OCI-LY1 (cell line): Measurements from ENCODE around the gene PSMG1.

Experiments used
- H2AFZ ChIP-seq: fragments of 200-600 bp; sonication (generic), shearing (Covaris generic); 2 replicates; pipeline ENCODE4 v1.6.0; 2014; ENCODE audit warnings: antibody characterized with exemption, mild to moderate bottlenecking, low read length
- H3F3A ChIP-seq: fragments of 200-600 bp; sonication (generic), shearing (Covaris generic); 2 replicates; pipeline ENCODE4 v1.6.0; 2014; ENCODE audit warnings: mild to moderate bottlenecking, antibody characterized with exemption, low read length, moderate library complexity; ENCODE audit not compliant: insufficient read depth
- H3K27ac ChIP-seq: fragments of 200-600 bp; sonication (generic); 2 replicates; pipeline ENCODE4 v1.5.1; 2014; ENCODE audit warnings: low read length, mixed run types, mild to moderate bottlenecking, low read depth; ENCODE audit not compliant: poor library complexity, severe bottlenecking
- H3K27me3 ChIP-seq: fragments of 200-600 bp; sonication (generic); 2 replicates; pipeline ENCODE4 v1.6.0; 2014; ENCODE audit warnings: antibody characterized with exemption, mild to moderate bottlenecking, low read length, moderate library complexity; ENCODE audit not compliant: insufficient read depth
- H3K36me3 ChIP-seq: fragments of 200-600 bp; sonication (generic); 2 replicates; pipeline ENCODE4 v1.6.1; 2014; ENCODE audit warnings: mild to moderate bottlenecking, antibody characterized with exemption, low read length, moderate library complexity, mixed read lengths; ENCODE audit not compliant: insufficient read depth
- H3K4me1 ChIP-seq: fragments of 200-600 bp; sonication (generic); 2 replicates; pipeline ENCODE4 v1.5.1; 2014; ENCODE audit warnings: mild to moderate bottlenecking, low read length, moderate library complexity; ENCODE audit not compliant: insufficient read depth, severe bottlenecking
- H3K4me2 ChIP-seq: fragments of 200-600 bp; sonication (generic), shearing (Covaris generic); 2 replicates; pipeline ENCODE4 v1.6.1; 2014; ENCODE audit warnings: low read length
- H3K4me3 ChIP-seq: fragments of 200-600 bp; sonication (generic); 2 replicates; pipeline ENCODE4 v1.5.1; 2014; ENCODE audit warnings: low read length, low read depth, mild to moderate bottlenecking, mixed read lengths; ENCODE audit not compliant: poor library complexity, severe bottlenecking
- H3K79me2 ChIP-seq: fragments of 200-600 bp; shearing (Covaris generic); 2 replicates; pipeline ENCODE4 v1.6.1; 2016; ENCODE audit warnings: mixed run types, low read length, mixed read lengths; ENCODE audit not compliant: insufficient read depth
- H3K9ac ChIP-seq: fragments of 200-600 bp; sonication (generic), shearing (Covaris generic); 2 replicates; pipeline ENCODE4 v1.6.1; 2014; ENCODE audit warnings: mild to moderate bottlenecking, low read length, mixed read lengths
- H3K9me2 ChIP-seq: fragments of 200-600 bp; sonication (generic), shearing (Covaris generic); 2 replicates; pipeline ENCODE4 v1.6.1; 2014; ENCODE audit warnings: low read depth, mild to moderate bottlenecking, low read length, mixed read lengths
- H3K9me3 ChIP-seq: fragments of 200-600 bp; shearing (Covaris generic); 2 replicates; pipeline ENCODE4 v1.6.1; 2014; ENCODE audit warnings: low read length, mixed read lengths
- H4K20me1 ChIP-seq: fragments of 200-600 bp; sonication (generic), shearing (Covaris generic); 2 replicates; pipeline ENCODE4 v1.6.0; 2016; ENCODE audit warnings: mild to moderate bottlenecking, low read length; ENCODE audit not compliant: insufficient read depth
- CTCF ChIP-seq: fragments of 200-600 bp; sonication (generic), shearing (Covaris generic); IDR thresholded peaks from 2 replicates; pipeline ENCODE4 v1.5.1; 2017; ENCODE audit warnings: mild to moderate bottlenecking, antibody characterized with exemption, low read length, moderate library complexity, mixed read lengths
- EZH2 ChIP-seq: fragments of 200-600 bp; sonication (generic), shearing (Covaris generic); IDR thresholded peaks from 2 replicates; pipeline ENCODE4 v1.8.0; 2017; ENCODE audit warnings: borderline replicate concordance, mixed run types, mild to moderate bottlenecking, antibody characterized with exemption, low read length, moderate library complexity, mixed read lengths

Gene PSMG1

DNA sequence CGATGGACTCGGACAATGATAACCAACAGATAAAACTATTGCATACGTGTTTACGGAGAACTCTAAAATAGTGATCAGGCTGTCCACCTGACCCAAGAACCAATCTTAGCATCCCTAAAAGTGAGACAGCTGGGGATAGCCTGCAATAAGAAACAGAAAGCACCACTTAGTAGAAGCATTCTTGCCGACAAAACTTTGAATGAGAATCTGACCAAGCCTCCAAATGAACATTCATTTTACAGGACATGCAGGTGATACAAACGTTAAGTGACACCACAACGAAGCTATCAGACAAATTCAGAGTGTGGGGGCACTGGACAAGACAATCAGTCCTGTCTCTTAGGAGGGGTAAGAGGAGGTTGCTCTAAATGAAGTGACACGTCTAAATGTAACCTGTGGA, 1.2 kb downstream of the PSMG1 start:
- no peaks in the 10 kb centered on the region for H3K9me3 ChIP-seq
- no peaks in the 10 kb centered on the region for H4K20me1 ChIP-seq
- H3K79me2 ChIP-seq = peaks cover 22% of the 10 kb centered on the region
- peak overlapping the region; percentile 86 for H3K9ac ChIP-seq
- no peaks in the 10 kb centered on the region for H3K27me3 ChIP-seq
- peaks cover 42% of the 10 kb centered on the region for H3K4me1 ChIP-seq
- H3K36me3 ChIP-seq = peaks cover 31% of the 10 kb centered on the region
- H3K4me2 ChIP-seq = peak overlapping the region; percentile 93
- H3K4me3 ChIP-seq = peak overlapping the region; percentile 87
- no peak for TF ChIP-seq EZH2
- TF ChIP-seq CTCF = no peak
- H3F3A ChIP-seq = peaks cover under 1% of the 10 kb centered on the region; the same call in 1 of the 2 replicates
- H2AFZ ChIP-seq = no peak overlapping the region
- H3K9me2 ChIP-seq = no peaks in the 10 kb centered on the region
- H3K27ac ChIP-seq = no peak overlapping the region

DNA sequence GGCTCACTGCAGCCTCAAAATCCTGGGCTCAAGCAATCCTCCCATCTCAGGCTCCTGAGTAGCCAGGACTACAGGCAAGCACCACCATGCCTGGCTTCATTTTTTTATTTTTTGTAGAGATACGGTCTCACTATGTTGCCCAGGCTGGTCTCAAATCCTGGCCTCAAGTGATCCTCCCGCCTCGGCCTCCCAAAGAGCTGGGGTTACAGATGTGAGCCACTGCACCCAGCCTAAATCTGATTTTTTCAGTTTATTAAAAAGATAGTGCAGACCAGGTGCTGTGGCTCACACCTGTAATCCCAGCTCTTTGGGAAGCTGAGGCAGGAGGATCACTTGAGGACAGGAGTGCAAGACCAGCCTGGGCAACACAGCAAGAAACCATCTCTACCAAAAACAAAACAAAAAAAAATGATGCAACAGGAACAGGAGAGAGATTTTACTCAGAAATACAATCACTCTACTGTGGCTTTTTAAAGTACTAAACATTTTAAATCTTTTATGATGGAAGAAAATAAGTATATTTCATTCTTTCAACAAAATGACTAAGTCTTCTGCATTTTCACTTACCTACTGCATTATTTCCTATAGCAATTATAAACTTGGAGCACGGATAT, 1.9 kb downstream of the PSMG1 start:
- peak overlapping the region; percentile 86 for H3K9ac ChIP-seq
- no peak for TF ChIP-seq EZH2
- no peak for TF ChIP-seq CTCF
- no peaks in the 10 kb centered on the region for H3F3A ChIP-seq
- H3K9me3 ChIP-seq = no peaks in the 10 kb centered on the region
- H3K9me2 ChIP-seq = no peaks in the 10 kb centered on the region
- no peaks in the 10 kb centered on the region for H3K27me3 ChIP-seq
- peak overlapping the region; percentile 93 for H3K4me2 ChIP-seq
- no peaks in the 10 kb centered on the region for H4K20me1 ChIP-seq
- peaks cover 37% of the 10 kb centered on the region for H3K36me3 ChIP-seq
- no peak overlapping the region for H3K27ac ChIP-seq
- H3K4me1 ChIP-seq = peaks cover 37% of the 10 kb centered on the region
- peak overlapping the region; percentile 87 for H3K4me3 ChIP-seq
- H3K79me2 ChIP-seq = peaks cover 22% of the 10 kb centered on the region
- no peak overlapping the region for H2AFZ ChIP-seq

DNA sequence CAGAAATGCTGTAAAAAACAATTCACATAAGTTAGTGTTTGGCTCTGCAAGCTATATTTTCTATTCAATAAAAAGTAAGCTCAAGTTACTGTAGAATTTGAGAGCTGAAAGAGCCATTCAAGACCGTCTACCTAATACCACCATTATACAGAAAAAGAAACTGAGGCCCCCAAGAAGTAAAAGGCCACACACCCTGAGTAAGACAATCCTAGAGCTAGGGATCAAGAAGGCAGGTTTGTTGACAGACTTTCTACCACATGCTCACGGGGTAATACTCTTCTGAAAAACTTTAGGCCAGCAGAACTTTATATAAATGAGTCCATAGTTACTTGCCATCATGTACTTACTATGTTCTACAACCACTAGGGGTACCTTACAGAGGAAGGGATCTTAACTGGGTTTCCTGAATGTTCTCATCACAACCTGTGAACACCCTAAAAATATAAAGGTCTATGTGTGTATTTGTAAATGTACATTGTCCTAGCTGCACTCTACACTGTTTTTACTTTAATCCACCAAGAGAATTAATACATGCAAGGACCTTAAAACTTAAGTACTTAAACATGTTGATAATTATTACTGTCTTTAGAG, 2.7 kb downstream of the PSMG1 start:
- TF ChIP-seq CTCF = peak; percentile 46
- no peak for TF ChIP-seq EZH2
- Histone ChIP-seq H3K4me2 (peak overlapping the region; percentile 93), H3K79me2 (peaks cover 22% of the 10 kb centered on the region), H4K20me1 (no peaks in the 10 kb centered on the region), H3K9ac (no peak overlapping the region), H3K9me3 (no peaks in the 10 kb centered on the region), H3K27ac (no peak overlapping the region), H2AFZ (no peak overlapping the region), H3K36me3 (peaks cover 45% of the 10 kb centered on the region), H3K4me3 (peak overlapping the region; percentile 87), H3F3A (no peaks in the 10 kb centered on the region), H3K4me1 (peaks cover 29% of the 10 kb centered on the region), H3K9me2 (no peaks in the 10 kb centered on the region), H3K27me3 (no peaks in the 10 kb centered on the region)
